ENCODE measurements around the gene DUSP3.

GRCh38 chr17:43787728-43788127, 9.0 kb upstream of the DUSP3 start:
- TF ChIP-seq YY1 (IDR thresholded peaks at IDR 0.05; ENCODE audit: insufficient read depth, insufficient read length): no peak
- TF ChIP-seq SUZ12 (IDR thresholded peaks at IDR 0.05; ENCODE audit: extremely low read depth, insufficient read depth, insufficient read length): no peak
- no peak for TF ChIP-seq ZNF274 (IDR thresholded peaks at IDR 0.05; ENCODE audit: low read depth, low read length)
